GM19463 (cell line): ENCODE measurements around the gene TCF25.
"Not testable (repeated sequence)": the region's sequence is repeated elsewhere in the genome, so short reads cannot be mapped to it uniquely, and the experiment has no call there.

ENCODE experiments used
- ATAC-seq: cut with Tn5 transposase; IDR thresholded peaks from one replicate; pipeline ENCODE4 v1.9.1; 2021; ENCODE audit warnings: mild to moderate bottlenecking, moderate library complexity; ENCODE audit not compliant: unreplicated experiment

Gene TCF25

GRCh38 chr16:89871895-89872294, 1.5 kb upstream of the TCF25 start:
- no peak for ATAC-seq

- peak; percentile 63 for ATAC-seq
These were observed 739 bp downstream of the TCF25 start for GRCh38 chr16:89873972-89874689.

GRCh38 chr16:89879123-89879522, 5.7 kb downstream of the TCF25 start:
- not testable (repeated sequence) for ATAC-seq

- ATAC-seq: no peak
These were observed 7.3 kb downstream of the TCF25 start for GRCh38 chr16:89880477-89881367.

GRCh38 chr16:89881368-89881730, 8.0 kb downstream of the TCF25 start:
- no peak for ATAC-seq

- ATAC-seq: no peak
These were observed 10.1 kb downstream of the TCF25 start for GRCh38 chr16:89883346-89884040.

- ATAC-seq: no peak
These were observed 10.6 kb downstream of the TCF25 start for GRCh38 chr16:89884041-89884421.

GRCh38 chr16:89887243-89887642, 13.9 kb downstream of the TCF25 start:
- no peak for ATAC-seq

GRCh38 chr16:89890200-89890599, 16.8 kb downstream of the TCF25 start:
- no peak for ATAC-seq

- no peak for ATAC-seq
These were observed 17.7 kb downstream of the TCF25 start for GRCh38 chr16:89890886-89891657.

GRCh38 chr16:89892055-89892630, 18.8 kb downstream of the TCF25 start:
- ATAC-seq: no peak

- no peak for ATAC-seq
These were observed 19.2 kb downstream of the TCF25 start for GRCh38 chr16:89892635-89893034.

- ATAC-seq: no peak
These were observed 20.5 kb downstream of the TCF25 start for GRCh38 chr16:89893642-89894548.

- ATAC-seq: no peak
These were observed 22.3 kb downstream of the TCF25 start for GRCh38 chr16:89895482-89896250.

- no peak for ATAC-seq
These were observed 23.8 kb downstream of the TCF25 start for GRCh38 chr16:89897204-89897603.

- ATAC-seq: no peak
These were observed 25.0 kb downstream of the TCF25 start for GRCh38 chr16:89898201-89898967.

- no peak for ATAC-seq
These were observed 26.6 kb downstream of the TCF25 start for GRCh38 chr16:89899879-89900481.

- no peak for ATAC-seq
These were observed 27.5 kb downstream of the TCF25 start for GRCh38 chr16:89900885-89901284.
